GM12801 (cell line): ENCODE results near the gene SLC39A12.

ENCODE experiments used
- TF ChIP-seq, protein P1 (sequence below): IDR thresholded peaks from one replicate; pipeline ENCODE4 v1.5.1; 2011; ENCODE audit warnings: control low read depth; ENCODE audit not compliant: insufficient read length; ENCODE audit errors: extremely low read depth

Gene SLC39A12

DNA sequence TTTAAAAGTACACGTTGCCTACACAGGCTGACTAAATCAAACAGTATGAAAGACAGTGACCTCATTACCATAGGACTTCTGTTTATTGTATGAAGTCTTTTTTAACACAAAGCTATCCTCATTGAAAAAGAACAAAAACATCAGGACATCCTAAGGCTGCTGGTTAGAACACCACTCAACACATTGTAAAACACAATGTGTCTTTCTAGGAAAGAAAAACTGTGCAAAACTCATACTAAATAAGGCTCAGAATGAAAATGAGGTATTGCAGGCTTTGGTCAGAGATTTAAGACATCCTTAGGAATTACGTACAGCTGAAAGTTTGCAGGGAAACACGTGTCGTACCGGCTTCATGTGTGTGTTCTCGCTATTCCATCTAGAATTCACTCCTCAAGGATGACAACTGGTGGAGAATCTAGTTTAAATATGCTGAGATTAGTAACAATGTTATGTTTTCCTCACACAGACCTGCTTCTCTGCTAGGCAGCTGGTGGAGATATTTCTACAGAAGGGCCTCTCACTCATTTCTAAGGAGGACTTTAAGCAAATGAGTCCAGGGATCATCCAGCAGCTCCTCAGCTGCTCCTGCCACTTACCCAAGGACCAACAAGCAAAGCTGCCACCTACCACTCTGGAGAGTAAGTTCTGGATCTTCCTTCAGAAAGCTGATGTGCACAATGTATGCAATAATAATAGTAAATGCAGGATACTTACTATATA lies 29.3 kb downstream of the SLC39A12 start:
- TF ChIP-seq, protein P1, sequence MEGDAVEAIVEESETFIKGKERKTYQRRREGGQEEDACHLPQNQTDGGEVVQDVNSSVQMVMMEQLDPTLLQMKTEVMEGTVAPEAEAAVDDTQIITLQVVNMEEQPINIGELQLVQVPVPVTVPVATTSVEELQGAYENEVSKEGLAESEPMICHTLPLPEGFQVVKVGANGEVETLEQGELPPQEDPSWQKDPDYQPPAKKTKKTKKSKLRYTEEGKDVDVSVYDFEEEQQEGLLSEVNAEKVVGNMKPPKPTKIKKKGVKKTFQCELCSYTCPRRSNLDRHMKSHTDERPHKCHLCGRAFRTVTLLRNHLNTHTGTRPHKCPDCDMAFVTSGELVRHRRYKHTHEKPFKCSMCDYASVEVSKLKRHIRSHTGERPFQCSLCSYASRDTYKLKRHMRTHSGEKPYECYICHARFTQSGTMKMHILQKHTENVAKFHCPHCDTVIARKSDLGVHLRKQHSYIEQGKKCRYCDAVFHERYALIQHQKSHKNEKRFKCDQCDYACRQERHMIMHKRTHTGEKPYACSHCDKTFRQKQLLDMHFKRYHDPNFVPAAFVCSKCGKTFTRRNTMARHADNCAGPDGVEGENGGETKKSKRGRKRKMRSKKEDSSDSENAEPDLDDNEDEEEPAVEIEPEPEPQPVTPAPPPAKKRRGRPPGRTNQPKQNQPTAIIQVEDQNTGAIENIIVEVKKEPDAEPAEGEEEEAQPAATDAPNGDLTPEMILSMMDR: no peak

DNA sequence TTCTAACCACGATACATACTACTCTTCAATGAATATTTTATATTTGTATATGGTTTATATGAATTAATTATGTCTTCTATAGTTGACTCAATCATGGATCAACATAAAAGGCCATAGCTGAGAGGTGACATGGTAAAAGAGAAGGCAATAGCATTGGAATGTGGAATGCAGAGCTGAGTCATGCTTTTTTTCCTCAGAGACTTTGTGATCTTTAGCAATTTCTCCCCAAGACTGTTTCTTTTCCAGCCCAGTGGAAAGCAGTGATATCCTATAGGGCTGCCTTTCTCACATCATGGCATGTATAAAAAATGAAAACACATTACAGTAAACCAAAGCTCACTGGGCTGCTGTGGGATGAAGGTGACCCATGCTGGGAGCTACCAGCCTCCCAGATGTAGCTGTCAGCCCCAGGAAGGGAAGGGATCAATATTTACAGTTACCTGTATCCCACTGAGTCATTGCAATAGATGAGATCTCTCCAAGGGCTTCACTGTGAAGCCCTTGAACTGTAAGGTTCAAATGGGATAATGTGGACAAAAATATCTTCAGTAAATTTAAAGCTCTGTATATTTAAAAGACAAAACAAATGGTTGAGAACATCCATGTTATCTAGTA lies 30.2 kb downstream of the SLC39A12 start:
- TF ChIP-seq, protein P1: no peak

DNA sequence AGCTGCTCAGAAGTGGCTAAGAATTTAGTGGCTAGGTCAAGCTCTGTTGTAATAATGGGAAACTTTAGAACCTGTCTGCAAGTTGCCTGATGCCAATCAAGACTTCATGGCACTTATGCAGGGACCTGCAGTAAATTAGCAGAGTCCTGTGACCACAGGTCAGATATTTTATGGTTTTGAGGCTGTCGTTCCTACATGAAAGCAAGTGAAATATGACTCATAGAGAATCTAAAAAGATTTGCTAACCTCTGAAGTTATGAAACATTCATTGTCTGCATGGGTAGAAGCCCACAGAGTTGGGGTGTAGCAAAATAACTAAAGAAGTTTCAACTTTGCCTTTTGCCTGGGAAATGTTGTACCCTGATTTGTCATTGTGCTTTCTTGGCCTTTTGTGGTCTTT lies 32.3 kb downstream of the SLC39A12 start:
- TF ChIP-seq, protein P1: no peak

DNA sequence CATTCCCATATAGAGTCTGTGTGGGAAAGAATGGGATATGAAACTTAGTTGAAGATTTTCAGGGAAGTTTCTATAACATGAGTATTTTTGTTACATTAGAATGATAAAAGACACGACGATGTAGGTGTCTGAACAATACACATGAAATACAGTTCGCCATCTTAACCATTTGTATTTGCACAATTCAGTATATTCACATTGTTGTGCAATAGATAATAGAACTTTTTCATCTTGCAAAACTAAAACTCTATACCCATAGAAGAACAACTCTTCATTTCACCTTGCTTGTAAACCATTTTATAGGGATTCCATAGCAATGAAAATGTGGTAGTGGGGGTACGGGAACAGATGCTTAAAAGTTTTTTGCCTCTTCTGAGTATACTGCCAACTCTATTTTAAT lies 32.8 kb downstream of the SLC39A12 start:
- TF ChIP-seq, protein P1: no peak

DNA sequence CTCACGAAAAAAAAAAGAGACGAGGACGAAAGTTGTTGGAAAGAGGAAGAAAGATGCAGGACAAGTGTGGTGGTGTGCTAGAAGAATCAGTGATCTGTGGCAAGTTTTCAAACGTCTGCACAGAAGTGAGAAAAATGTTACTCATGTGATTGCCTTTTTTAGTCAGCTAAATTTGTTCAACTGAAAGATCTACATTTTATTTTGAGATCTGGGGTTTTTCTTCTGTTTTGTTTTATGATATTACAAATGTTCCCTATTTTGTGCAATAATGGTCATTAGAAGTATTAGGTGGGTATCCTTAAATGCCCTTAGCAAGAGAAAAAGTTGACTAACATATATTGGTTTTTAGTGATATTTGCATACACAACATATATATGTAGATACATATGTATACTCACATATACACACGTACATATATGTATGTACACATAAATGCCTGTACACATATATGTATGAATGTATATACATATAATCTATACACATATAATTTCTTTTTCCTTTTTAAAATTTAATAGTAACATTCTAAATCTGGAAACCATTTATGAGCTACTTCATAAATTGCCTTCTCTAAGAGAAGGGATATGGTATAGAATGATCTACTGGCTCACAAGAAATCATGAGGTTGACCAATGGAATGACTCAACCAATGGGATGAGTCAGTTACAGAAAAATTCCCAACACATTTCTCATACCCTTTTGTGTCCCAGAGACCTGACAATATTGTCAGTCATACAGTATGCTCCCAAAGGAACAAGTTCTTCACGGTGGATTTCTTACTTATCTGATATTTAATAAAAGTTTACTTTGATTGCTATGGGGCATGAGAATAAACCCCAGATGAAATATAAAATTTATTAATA lies 38.4 kb downstream of the SLC39A12 start:
- TF ChIP-seq, protein P1: no peak

DNA sequence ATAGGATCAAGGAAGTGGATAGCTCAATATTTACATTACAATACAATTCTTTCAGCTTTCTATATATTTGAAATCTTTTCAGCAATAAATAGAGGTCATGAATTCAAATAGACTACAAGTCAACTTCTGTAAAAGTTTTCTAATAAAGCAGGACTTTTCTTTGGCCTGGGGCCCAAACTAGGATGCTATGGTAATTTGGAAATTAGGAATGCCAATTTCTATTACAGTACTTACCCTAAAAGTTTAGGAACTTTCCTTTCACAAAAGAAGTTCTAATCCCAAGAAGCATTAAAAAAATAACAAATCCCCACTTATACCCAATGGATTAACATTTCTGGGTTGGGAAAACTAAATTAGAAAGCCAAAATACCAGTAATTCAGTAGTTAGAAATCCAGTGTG lies 40.5 kb downstream of the SLC39A12 start:
- TF ChIP-seq, protein P1: no peak

DNA sequence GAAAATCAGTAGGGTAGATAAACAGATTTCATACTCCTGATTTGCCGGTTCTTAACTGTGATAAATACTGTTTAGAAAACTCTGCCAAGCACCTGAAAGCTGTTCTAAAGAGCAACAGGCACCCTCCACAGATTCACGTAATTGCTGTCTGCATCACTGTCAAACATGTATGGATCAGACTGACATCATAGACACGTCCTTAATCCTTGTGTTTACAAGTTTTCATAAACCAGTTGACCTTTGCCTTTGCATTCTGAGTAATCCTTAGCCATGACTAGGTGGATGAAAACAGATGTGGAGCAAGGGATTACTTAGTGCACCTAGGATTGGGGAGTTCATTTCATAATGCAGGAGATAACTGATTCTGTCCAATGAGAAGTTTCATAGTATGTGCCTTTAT lies 41.6 kb downstream of the SLC39A12 start:
- TF ChIP-seq, protein P1: no peak
